ENCODE measurements around the gene FLT3LG.

The FLT3LG gene

GRCh38 chr19:49512970-49513745 is 39.1 kb downstream of the FLT3LG start:
- H3K4me3 ChIP-seq (ENCODE audit: low read depth, low read length): peak overlapping the region; percentile 42
- TF ChIP-seq MYC (IDR thresholded peaks at IDR 0.05; ENCODE audit: low read depth, low read length): no peak
- no peak for TF ChIP-seq POLR2A (IDR thresholded peaks at IDR 0.05; ENCODE audit: extremely low read depth, insufficient read length)
- TF ChIP-seq, protein P1, sequence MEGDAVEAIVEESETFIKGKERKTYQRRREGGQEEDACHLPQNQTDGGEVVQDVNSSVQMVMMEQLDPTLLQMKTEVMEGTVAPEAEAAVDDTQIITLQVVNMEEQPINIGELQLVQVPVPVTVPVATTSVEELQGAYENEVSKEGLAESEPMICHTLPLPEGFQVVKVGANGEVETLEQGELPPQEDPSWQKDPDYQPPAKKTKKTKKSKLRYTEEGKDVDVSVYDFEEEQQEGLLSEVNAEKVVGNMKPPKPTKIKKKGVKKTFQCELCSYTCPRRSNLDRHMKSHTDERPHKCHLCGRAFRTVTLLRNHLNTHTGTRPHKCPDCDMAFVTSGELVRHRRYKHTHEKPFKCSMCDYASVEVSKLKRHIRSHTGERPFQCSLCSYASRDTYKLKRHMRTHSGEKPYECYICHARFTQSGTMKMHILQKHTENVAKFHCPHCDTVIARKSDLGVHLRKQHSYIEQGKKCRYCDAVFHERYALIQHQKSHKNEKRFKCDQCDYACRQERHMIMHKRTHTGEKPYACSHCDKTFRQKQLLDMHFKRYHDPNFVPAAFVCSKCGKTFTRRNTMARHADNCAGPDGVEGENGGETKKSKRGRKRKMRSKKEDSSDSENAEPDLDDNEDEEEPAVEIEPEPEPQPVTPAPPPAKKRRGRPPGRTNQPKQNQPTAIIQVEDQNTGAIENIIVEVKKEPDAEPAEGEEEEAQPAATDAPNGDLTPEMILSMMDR (IDR thresholded peaks at IDR 0.05; ENCODE audit: low read depth, low read length): no peak
- TF ChIP-seq, protein P2, sequence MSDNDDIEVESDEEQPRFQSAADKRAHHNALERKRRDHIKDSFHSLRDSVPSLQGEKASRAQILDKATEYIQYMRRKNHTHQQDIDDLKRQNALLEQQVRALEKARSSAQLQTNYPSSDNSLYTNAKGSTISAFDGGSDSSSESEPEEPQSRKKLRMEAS (IDR thresholded peaks at IDR 0.05; ENCODE audit: low read depth, low read length): no peak; the same call in 1 of the 2 replicates
- peak; percentile 53 for DNase-seq (ENCODE audit: low read depth)

- TF ChIP-seq, protein P2 (IDR thresholded peaks at IDR 0.05; ENCODE audit: low read depth, low read length): no peak
- TF ChIP-seq POLR2A (IDR thresholded peaks at IDR 0.05; ENCODE audit: extremely low read depth, insufficient read length) (no peak), MYC (IDR thresholded peaks at IDR 0.05; ENCODE audit: low read depth, low read length) (no peak)
- TF ChIP-seq, protein P1 (IDR thresholded peaks at IDR 0.05; ENCODE audit: low read depth, low read length): no peak
- H3K4me3 ChIP-seq (ENCODE audit: low read depth, low read length): no peak overlapping the region
- DNase-seq (ENCODE audit: low read depth): no peak
These were observed 39.7 kb downstream of the FLT3LG start for GRCh38 chr19:49513746-49514118.

DNA sequence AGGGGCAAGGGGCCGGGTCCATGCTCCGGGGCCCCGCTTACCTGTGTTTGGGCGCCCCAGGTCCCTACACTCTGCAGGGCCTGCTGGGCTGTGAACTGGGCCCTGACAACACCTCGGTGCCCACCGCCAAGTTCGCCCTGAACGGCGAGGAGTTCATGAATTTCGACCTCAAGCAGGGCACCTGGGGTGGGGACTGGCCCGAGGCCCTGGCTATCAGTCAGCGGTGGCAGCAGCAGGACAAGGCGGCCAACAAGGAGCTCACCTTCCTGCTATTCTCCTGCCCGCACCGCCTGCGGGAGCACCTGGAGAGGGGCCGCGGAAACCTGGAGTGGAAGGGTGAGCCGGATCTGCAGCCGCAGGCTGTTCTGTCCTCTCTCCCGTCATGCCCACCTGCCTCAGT is 40.1 kb downstream of the FLT3LG start:
- TF ChIP-seq, protein P2 (IDR thresholded peaks at IDR 0.05; ENCODE audit: low read depth, low read length): no peak
- TF ChIP-seq MYC (IDR thresholded peaks at IDR 0.05; ENCODE audit: low read depth, low read length) (no peak), POLR2A (IDR thresholded peaks at IDR 0.05; ENCODE audit: extremely low read depth, insufficient read length) (no peak)
- TF ChIP-seq, protein P1 (IDR thresholded peaks at IDR 0.05; ENCODE audit: low read depth, low read length): no peak
- no peak overlapping the region for H3K4me3 ChIP-seq (ENCODE audit: low read depth, low read length)
- no peak for DNase-seq (ENCODE audit: low read depth)

DNA sequence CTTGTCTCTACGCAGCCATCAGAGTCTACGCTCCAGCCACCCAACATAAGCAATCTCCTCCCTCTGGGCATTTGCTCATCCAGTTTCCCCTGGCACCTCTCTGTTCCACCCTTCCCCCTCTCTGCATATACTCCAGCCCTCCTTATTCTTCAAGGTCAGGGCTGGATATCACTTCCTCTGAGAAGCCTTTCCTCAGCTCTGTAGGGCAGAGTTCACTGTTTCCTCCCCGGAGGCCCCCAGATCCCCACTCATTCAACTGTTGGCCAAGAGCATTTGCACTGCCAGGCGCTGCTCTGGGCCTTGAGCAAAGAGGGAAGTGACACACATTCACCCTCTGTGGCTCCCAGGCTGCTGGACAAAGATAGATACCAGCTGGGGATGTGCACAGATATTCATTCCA is 41.8 kb downstream of the FLT3LG start:
- peak; percentile 97 for DNase-seq (ENCODE audit: low read depth)
- H3K4me3 ChIP-seq (ENCODE audit: low read depth, low read length): no peak overlapping the region
- TF ChIP-seq POLR2A (IDR thresholded peaks at IDR 0.05; ENCODE audit: extremely low read depth, insufficient read length) (no peak), MYC (IDR thresholded peaks at IDR 0.05; ENCODE audit: low read depth, low read length) (peak; percentile 69; the same call in 1 of the 2 replicates)
- TF ChIP-seq, protein P2 (IDR thresholded peaks at IDR 0.05; ENCODE audit: low read depth, low read length): peak; percentile 35; the same call in 1 of the 2 replicates
- TF ChIP-seq, protein P1 (IDR thresholded peaks at IDR 0.05; ENCODE audit: low read depth, low read length): no peak

- DNase-seq (ENCODE audit: low read depth): no peak
- no peak for TF ChIP-seq MYC (IDR thresholded peaks at IDR 0.05; ENCODE audit: low read depth, low read length)
- TF ChIP-seq, protein P1 (IDR thresholded peaks at IDR 0.05; ENCODE audit: low read depth, low read length): no peak
- TF ChIP-seq, protein P2 (IDR thresholded peaks at IDR 0.05; ENCODE audit: low read depth, low read length): no peak
- TF ChIP-seq POLR2A (IDR thresholded peaks at IDR 0.05; ENCODE audit: extremely low read depth, insufficient read length): no peak
- no peak overlapping the region for H3K4me3 ChIP-seq (ENCODE audit: low read depth, low read length)
These were observed 44.0 kb downstream of the FLT3LG start for GRCh38 chr19:49518033-49518432.

Measured in NB4 (cell line).